ENCODE measurements around the gene SEC14L5.

SEC14L5 gene

DNA sequence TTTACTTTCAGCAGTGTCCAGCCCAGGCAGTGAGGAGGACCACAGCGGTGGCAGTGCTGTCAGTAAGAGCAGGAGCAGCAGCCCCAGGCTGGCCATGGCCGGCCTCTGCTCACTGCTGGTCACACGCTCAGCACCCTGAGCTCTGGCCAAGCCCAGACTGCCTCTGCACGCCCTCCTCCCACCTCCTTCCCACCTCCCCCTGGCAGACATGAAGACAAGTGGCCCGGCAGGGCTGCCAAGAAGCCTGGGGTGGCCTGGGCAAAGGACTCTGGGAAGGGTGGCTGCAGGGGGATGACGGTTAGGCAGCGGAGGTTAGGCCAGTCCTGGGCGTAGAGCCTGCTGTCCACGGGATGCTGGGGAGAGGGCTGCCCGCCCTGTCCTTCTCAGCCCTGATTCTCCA is 107.7 kb downstream of the SEC14L5 start, which contains the start of gene C16orf89:
Gene C16orf89 (minus strand): TSS at position 144 of the 400 bp plus-strand sequence. CDS start 48 bp downstream, at position 96.
- DNase-seq (ENCODE audit: low read depth in 2 of 2): no peak
- H3K4me3 ChIP-seq (replicated peaks in 1 of 2; ENCODE audit: low read depth in 2 of 2, low read length in 2 of 2): no peak within 1 kb of the TSS
- TF ChIP-seq, protein P1, sequence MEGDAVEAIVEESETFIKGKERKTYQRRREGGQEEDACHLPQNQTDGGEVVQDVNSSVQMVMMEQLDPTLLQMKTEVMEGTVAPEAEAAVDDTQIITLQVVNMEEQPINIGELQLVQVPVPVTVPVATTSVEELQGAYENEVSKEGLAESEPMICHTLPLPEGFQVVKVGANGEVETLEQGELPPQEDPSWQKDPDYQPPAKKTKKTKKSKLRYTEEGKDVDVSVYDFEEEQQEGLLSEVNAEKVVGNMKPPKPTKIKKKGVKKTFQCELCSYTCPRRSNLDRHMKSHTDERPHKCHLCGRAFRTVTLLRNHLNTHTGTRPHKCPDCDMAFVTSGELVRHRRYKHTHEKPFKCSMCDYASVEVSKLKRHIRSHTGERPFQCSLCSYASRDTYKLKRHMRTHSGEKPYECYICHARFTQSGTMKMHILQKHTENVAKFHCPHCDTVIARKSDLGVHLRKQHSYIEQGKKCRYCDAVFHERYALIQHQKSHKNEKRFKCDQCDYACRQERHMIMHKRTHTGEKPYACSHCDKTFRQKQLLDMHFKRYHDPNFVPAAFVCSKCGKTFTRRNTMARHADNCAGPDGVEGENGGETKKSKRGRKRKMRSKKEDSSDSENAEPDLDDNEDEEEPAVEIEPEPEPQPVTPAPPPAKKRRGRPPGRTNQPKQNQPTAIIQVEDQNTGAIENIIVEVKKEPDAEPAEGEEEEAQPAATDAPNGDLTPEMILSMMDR (IDR thresholded peaks at IDR 0.05; ENCODE audit: low read depth, low read length): no peak

DNA sequence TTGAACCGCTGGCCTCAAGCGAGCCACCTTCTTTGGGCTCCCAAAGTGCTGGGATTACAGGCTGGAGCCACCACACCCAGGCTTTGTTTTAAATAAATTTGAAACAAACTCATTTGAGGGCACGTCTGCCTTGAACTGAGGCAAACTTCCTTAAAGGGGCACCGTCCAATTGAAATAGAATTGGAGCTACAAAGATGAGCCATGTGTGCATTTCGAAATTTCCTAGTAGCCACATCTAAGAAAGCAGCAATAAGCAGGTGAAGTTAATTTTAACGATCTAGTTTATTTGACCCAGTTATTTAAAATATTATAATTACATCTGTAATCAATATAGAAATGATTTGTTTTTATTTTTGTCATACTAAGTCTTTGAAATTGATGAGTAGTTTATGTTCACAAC is 108.4 kb downstream of the SEC14L5 start:
- TF ChIP-seq, protein P1 (IDR thresholded peaks at IDR 0.05; ENCODE audit: low read depth, low read length): no peak
- H3K4me3 ChIP-seq (replicated peaks in 1 of 2; ENCODE audit: low read depth in 2 of 2, low read length in 2 of 2): no peak overlapping the region

More for the DNA sequence above, 108.4 kb downstream of the SEC14L5 start:
- DNase-seq (ENCODE audit: low read depth in 2 of 2): no peak
